ENCODE measurements around the gene MED13. TPM values are rescaled to one million over a fixed set of nuclear protein-coding genes. Genes with fewer than 3 reads are reported as not detected.
A peak's percentile ranks its signal among the peaks of the same experiment; 100 is the strongest.

Gene MED13
- total and polyA plus RNA-seq, 4 experiments from 2014 or later: 1.8 to 85.4 (median 41.1) TPM

DNA sequence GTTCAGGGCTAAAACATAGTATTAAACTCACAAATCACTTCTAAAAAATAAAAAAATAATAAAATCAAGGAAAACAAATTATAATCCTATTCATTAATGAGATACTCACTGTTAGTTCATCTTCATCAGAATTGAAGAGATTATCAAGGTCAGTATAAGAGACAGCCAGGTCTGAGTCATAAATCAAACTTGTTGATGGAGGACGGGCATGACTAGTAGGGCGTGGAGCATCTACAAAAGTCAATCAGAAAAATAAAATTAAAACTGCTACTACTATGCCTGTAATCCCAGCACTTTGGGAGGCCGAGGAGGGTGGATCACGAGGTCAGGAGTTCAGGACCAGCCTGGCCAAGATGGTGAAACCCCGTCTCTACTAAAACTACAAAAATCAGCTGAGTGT, 78.2 kb downstream of the MED13 start:
- no peaks in the 10 kb centered on the region for H3K27me3 Mint-ChIP-seq
- Histone ChIP-seq H3K27me3 (ENCODE audit: insufficient read depth, low read length) (no peaks in the 10 kb centered on the region), H3K9me3 (ENCODE audit: control insufficient read depth in 1 of 2, low read length in 2 of 2) (no peaks in the 10 kb centered on the region), H3K4me3 (ENCODE audit: low read length in 2 of 2) (no peak overlapping the region), H3K36me3 (ENCODE audit: insufficient read depth, low read length) (peaks cover 44% of the 10 kb centered on the region), H3K4me1 (ENCODE audit: insufficient read depth, low read length) (no peaks in the 10 kb centered on the region), H3K27ac (ENCODE audit: low read depth, low read length) (no peak overlapping the region)
- POLR2A ChIA-PET (ENCODE audit: partially characterized antibody): no interaction called here
- no peak for DNase-seq
- H3K9me3 Mint-ChIP-seq: no peaks in the 10 kb centered on the region
- intact Hi-C loops (cut with micrococcal nuclease): no loop called here
- CTCF ChIA-PET (ENCODE audit: partially characterized antibody): no interaction called here
- H3K4me1 Mint-ChIP-seq: peaks cover 0 to 13% (median 7%) of the 10 kb centered on the region in 4 donors
- H3K27ac Mint-ChIP-seq: peak overlapping the region in 2 of 7 donors; percentile 12 to 19
- H3K4me3 Mint-ChIP-seq: no peak overlapping the region
- H3K36me3 Mint-ChIP-seq: peaks cover 27 to 64% of the 10 kb centered on the region in 2 donors

DNA sequence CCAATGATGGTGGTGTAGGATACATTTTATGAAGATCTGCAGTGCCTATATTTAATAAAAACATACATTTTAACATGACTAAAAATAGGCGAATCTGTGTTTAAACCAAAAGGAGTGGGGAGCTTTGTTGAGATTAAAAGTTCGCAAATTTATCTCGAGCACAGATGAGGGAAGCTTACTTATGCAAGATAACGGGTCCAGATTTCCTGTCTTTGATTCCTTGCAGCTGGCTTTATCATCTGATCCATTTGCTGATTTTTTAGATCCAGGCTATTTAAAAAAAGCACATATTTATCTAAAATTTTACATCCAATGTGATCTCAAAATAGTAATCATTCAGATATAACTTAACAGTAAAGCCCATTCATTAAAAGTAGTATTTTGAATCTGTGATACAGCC, 80.3 kb downstream of the MED13 start:
- H3K4me3 Mint-ChIP-seq: no peak overlapping the region
- no peak overlapping the region for H3K27ac ChIP-seq (ENCODE audit: low read depth, low read length)
- H3K27me3 Mint-ChIP-seq: no peaks in the 10 kb centered on the region
- peaks cover 35 to 72% of the 10 kb centered on the region in 2 donors for H3K36me3 Mint-ChIP-seq
- no peaks in the 10 kb centered on the region for H3K9me3 Mint-ChIP-seq
- peaks cover 11 to 29% (median 16%) of the 10 kb centered on the region in 4 donors for H3K4me1 Mint-ChIP-seq
- CTCF ChIA-PET (ENCODE audit: partially characterized antibody): no interaction called here
- no peak overlapping the region for H3K4me3 ChIP-seq (ENCODE audit: low read length in 2 of 2)
- peak overlapping the region in 2 of 7 donors; percentile 17 to 35 for H3K27ac Mint-ChIP-seq
- POLR2A ChIA-PET (ENCODE audit: partially characterized antibody): no interaction called here
- DNase-seq: no peak
- intact Hi-C loops (cut with micrococcal nuclease): no loop called here
- H3K4me1 ChIP-seq (ENCODE audit: insufficient read depth, low read length): no peaks in the 10 kb centered on the region
- H3K36me3 ChIP-seq (ENCODE audit: insufficient read depth, low read length): peaks cover 41% of the 10 kb centered on the region
- no peaks in the 10 kb centered on the region for H3K9me3 ChIP-seq (ENCODE audit: control insufficient read depth in 1 of 2, low read length in 2 of 2)
- no peaks in the 10 kb centered on the region for H3K27me3 ChIP-seq (ENCODE audit: insufficient read depth, low read length)

DNA sequence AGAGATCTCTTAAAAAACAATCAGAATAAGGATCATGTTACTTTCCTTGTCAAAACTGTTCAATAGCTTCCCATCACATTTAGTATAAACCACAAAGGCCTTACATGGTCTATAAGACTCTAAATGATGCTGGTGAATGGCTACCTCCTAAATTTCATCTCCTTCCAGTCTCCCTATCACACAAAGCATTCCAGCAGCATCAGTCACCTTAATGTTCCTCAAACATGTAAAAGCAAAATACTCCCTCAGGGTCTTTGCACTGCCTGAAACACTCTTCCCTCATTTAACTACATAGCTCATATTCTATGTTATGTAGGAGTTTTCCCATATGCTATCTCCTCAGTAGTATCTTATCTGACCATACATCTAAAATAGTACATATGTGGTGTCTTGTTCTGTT, 83.8 kb downstream of the MED13 start:
- no peak for DNase-seq
- H3K36me3 ChIP-seq (ENCODE audit: insufficient read depth, low read length): peaks cover 24% of the 10 kb centered on the region
- no peaks in the 10 kb centered on the region for H3K9me3 Mint-ChIP-seq
- H3K4me1 Mint-ChIP-seq: peaks cover 13 to 26% (median 16%) of the 10 kb centered on the region in 4 donors
- POLR2A ChIA-PET (ENCODE audit: partially characterized antibody): no interaction called here
- no peaks in the 10 kb centered on the region for H3K9me3 ChIP-seq (ENCODE audit: control insufficient read depth in 1 of 2, low read length in 2 of 2)
- CTCF ChIA-PET (ENCODE audit: partially characterized antibody): no interaction called here
- H3K27ac Mint-ChIP-seq: peak overlapping the region in 3 of 7 donors; percentile 43 to 93 (median 59)
- H3K27ac ChIP-seq (ENCODE audit: low read depth, low read length): no peak overlapping the region
- H3K4me3 Mint-ChIP-seq: no peak overlapping the region
- H3K4me3 ChIP-seq (ENCODE audit: low read length in 2 of 2): no peak overlapping the region
- no peaks in the 10 kb centered on the region for H3K4me1 ChIP-seq (ENCODE audit: insufficient read depth, low read length)
- H3K27me3 ChIP-seq (ENCODE audit: insufficient read depth, low read length): no peaks in the 10 kb centered on the region
- no peaks in the 10 kb centered on the region for H3K27me3 Mint-ChIP-seq
- intact Hi-C loops (cut with micrococcal nuclease): no loop called here
- H3K36me3 Mint-ChIP-seq: peaks cover 42 to 76% of the 10 kb centered on the region in 2 donors

DNA sequence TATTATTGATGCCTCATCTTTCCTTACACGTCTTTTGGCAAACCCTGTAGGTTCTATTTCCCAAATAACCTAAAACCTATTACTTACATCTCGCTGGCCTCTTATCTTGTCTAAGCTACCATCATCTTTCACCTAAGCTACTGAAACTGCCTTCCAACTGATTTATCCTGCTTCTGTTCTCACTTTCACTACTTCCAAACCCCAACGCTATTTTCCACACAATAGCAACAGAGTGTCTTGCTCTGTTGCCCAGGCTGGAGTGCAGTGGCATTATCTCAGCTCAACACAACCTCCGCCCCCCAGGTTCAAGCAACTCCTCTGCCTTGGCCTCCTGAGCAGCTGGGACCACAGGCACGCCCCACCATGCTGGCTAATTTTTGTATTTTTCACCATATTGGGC, 84.5 kb downstream of the MED13 start:
- H3K27me3 Mint-ChIP-seq: no peaks in the 10 kb centered on the region
- H3K4me1 Mint-ChIP-seq: peaks cover 14 to 31% (median 20%) of the 10 kb centered on the region in 4 donors
- peak overlapping the region in 4 of 7 donors; percentile 14 to 90 (median 30) for H3K27ac Mint-ChIP-seq

DNA sequence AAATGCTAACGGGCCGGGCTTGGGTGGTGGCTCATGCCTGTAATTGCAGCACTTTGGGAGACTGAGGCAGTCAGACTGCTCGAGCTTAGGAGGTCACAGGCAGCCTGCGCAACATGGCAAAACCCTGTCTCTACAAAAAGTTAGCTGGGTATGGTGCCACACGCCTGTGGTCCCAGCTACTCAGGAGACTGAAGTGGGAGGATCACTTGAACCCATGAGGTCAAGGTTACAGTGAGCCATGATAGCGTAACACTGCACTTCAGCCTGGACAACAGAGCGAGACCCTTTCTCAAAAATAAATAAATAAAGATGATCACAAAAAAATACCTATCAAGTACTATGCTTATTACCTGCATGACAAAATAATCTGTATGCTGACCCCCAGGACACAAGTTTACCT, 91.0 kb downstream of the MED13 start:
- CTCF ChIA-PET (ENCODE audit: partially characterized antibody): interaction anchor here (1.6 kb wide), 1 partner anchor 14 kb away, joined by 3 read pairs; no protein-coding TSS in a partner anchor
- Mint-ChIP-seq H3K27ac (peak overlapping the region in 4 of 7 donors; percentile 5 to 88 (median 42)), H3K4me1 (peaks cover 12 to 22% (median 15%) of the 10 kb centered on the region in 4 donors), H3K4me3 (no peak overlapping the region), H3K36me3 (peaks cover 31 to 53% of the 10 kb centered on the region in 2 donors), H3K9me3 (no peaks in the 10 kb centered on the region), H3K27me3 (no peaks in the 10 kb centered on the region)
- no peaks in the 10 kb centered on the region for H3K9me3 ChIP-seq (ENCODE audit: control insufficient read depth in 1 of 2, low read length in 2 of 2)
- H3K27me3 ChIP-seq (ENCODE audit: insufficient read depth, low read length): no peaks in the 10 kb centered on the region
- no peak for DNase-seq
- H3K36me3 ChIP-seq (ENCODE audit: insufficient read depth, low read length): peaks cover 9% of the 10 kb centered on the region
- intact Hi-C loops (cut with micrococcal nuclease): no loop called here
- no peaks in the 10 kb centered on the region for H3K4me1 ChIP-seq (ENCODE audit: insufficient read depth, low read length)
- H3K27ac ChIP-seq (ENCODE audit: low read depth, low read length): no peak overlapping the region
- H3K4me3 ChIP-seq (ENCODE audit: low read length in 2 of 2): no peak overlapping the region
- POLR2A ChIA-PET (ENCODE audit: partially characterized antibody): no interaction called here

More for the DNA sequence above, 84.5 kb downstream of the MED13 start:
- Mint-ChIP-seq H3K4me3 (no peak overlapping the region), H3K9me3 (no peaks in the 10 kb centered on the region), H3K36me3 (peaks cover 42 to 74% of the 10 kb centered on the region in 2 donors)
- Histone ChIP-seq H3K9me3 (ENCODE audit: control insufficient read depth in 1 of 2, low read length in 2 of 2) (no peaks in the 10 kb centered on the region), H3K4me3 (ENCODE audit: low read length in 2 of 2) (no peak overlapping the region), H3K27ac (ENCODE audit: low read depth, low read length) (no peak overlapping the region), H3K27me3 (ENCODE audit: insufficient read depth, low read length) (no peaks in the 10 kb centered on the region), H3K36me3 (ENCODE audit: insufficient read depth, low read length) (peaks cover 19% of the 10 kb centered on the region), H3K4me1 (ENCODE audit: insufficient read depth, low read length) (no peaks in the 10 kb centered on the region)
- DNase-seq: no peak
- ChIA-PET POLR2A (ENCODE audit: partially characterized antibody) (no interaction called here), CTCF (ENCODE audit: partially characterized antibody) (interaction anchor here (0.7 kb wide), 1 partner anchor 10 kb away, joined by 3 read pairs; no protein-coding TSS in a partner anchor)
- intact Hi-C loops (cut with micrococcal nuclease): no loop called here

DNA sequence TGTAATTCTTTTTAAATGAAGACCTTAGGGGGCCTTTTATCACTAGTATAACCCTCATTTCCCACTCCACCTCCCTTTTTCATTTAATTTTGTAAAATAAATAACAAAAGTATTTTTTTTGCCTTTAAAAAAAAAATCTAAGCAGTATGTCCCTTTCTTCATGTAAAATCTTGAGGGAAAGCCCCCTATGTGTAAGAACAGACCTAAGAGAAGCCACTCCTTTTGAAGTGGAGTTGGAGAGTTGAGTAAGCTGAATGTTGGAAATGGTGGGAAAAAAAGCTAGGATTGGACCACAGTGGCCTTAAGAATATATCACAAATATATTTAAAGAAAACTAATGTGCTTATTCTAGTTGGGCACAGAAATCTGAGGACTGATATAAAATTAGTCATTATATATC, 92.8 kb downstream of the MED13 start:
- Mint-ChIP-seq H3K4me1 (peaks cover 12 to 24% (median 18%) of the 10 kb centered on the region in 4 donors), H3K27me3 (no peaks in the 10 kb centered on the region), H3K9me3 (no peaks in the 10 kb centered on the region), H3K36me3 (peaks cover 30 to 46% of the 10 kb centered on the region in 2 donors), H3K27ac (peak overlapping the region in 1 of 7 donors; percentile 25), H3K4me3 (no peak overlapping the region)
- intact Hi-C loops (cut with micrococcal nuclease): no loop called here
- Histone ChIP-seq H3K27ac (ENCODE audit: low read depth, low read length) (no peak overlapping the region), H3K4me1 (ENCODE audit: insufficient read depth, low read length) (no peaks in the 10 kb centered on the region), H3K27me3 (ENCODE audit: insufficient read depth, low read length) (no peaks in the 10 kb centered on the region), H3K36me3 (ENCODE audit: insufficient read depth, low read length) (peaks cover 16% of the 10 kb centered on the region), H3K9me3 (ENCODE audit: control insufficient read depth in 1 of 2, low read length in 2 of 2) (no peaks in the 10 kb centered on the region), H3K4me3 (ENCODE audit: low read length in 2 of 2) (no peak overlapping the region)
- DNase-seq: no peak
- POLR2A ChIA-PET (ENCODE audit: partially characterized antibody): interaction anchor here (1.5 kb wide), 1 partner anchor 9 kb away, joined by 4 read pairs; no protein-coding TSS in a partner anchor
- CTCF ChIA-PET (ENCODE audit: partially characterized antibody): no interaction called here

DNA sequence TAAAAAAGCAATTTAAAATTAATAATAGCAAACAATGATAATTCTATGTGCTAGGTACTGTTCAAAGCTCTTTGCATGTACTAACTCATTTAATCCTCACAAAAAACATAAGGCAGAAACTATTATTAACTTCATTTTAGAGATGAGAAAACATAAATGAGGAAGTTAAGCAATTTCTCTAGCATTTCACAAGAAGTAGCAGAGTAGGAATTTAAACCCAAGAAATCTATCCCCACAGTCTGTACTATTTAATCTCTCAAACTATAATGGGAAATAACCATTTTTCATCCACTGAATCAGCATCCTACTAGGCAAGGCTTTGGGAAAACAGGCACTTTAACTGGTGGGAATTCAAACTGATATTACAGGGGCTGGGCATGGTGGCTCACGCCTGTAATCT, 95.0 kb downstream of the MED13 start:
- Histone ChIP-seq H3K4me3 (ENCODE audit: low read length in 2 of 2) (no peak overlapping the region), H3K36me3 (ENCODE audit: insufficient read depth, low read length) (peaks cover 27% of the 10 kb centered on the region), H3K27ac (ENCODE audit: low read depth, low read length) (no peak overlapping the region), H3K27me3 (ENCODE audit: insufficient read depth, low read length) (no peaks in the 10 kb centered on the region), H3K4me1 (ENCODE audit: insufficient read depth, low read length) (no peaks in the 10 kb centered on the region), H3K9me3 (ENCODE audit: control insufficient read depth in 1 of 2, low read length in 2 of 2) (no peaks in the 10 kb centered on the region)
- Mint-ChIP-seq H3K9me3 (no peaks in the 10 kb centered on the region), H3K27ac (peak overlapping the region in 1 of 7 donors; percentile 48), H3K36me3 (peaks cover 39 to 45% of the 10 kb centered on the region in 2 donors), H3K27me3 (no peaks in the 10 kb centered on the region), H3K4me3 (no peak overlapping the region), H3K4me1 (peaks cover 5 to 20% (median 8%) of the 10 kb centered on the region in 4 donors)
- ChIA-PET POLR2A (ENCODE audit: partially characterized antibody) (no interaction called here), CTCF (ENCODE audit: partially characterized antibody) (interaction anchor here (0.7 kb wide), 1 partner anchor 45 kb away, joined by 4 read pairs; no protein-coding TSS in a partner anchor)
- intact Hi-C loops (cut with micrococcal nuclease): no loop called here
- no peak for DNase-seq
